SK-N-SH treated with all-trans-retinoic acid at 6 μM for 48 hours (cell line): ENCODE measurements around the gene FAM83E.

Experiments
- ARNTL ChIP-seq: fragments of 450-650 bp; formaldehyde crosslinking; IDR thresholded peaks from 2 replicates; pipeline ENCODE4 v1.5.0; 2020; ENCODE audit warnings: low read depth, mild to moderate bottlenecking, moderate library complexity, borderline replicate concordance
- TCF4 ChIP-seq: fragments of 250-450 bp; sonication (Bioruptor Pico); IDR thresholded peaks from 2 replicates; pipeline ENCODE4 v1.8.0; 2021; ENCODE audit warnings: mild to moderate bottlenecking, moderate library complexity, borderline replicate concordance
- ZFP3 ChIP-seq: fragments of 250-450 bp; sonication (Bioruptor Pico); IDR thresholded peaks from 2 replicates; pipeline ENCODE4 v1.5.0; 2020; ENCODE audit warnings: mild to moderate bottlenecking, moderate library complexity
- TF ChIP-seq, protein P1 (sequence below): fragments of 250-450 bp; sonication (Bioruptor Pico); IDR thresholded peaks from 2 replicates; pipeline ENCODE4 v1.8.0; 2020; ENCODE audit warnings: mild to moderate bottlenecking, moderate library complexity, borderline replicate concordance

DNA sequence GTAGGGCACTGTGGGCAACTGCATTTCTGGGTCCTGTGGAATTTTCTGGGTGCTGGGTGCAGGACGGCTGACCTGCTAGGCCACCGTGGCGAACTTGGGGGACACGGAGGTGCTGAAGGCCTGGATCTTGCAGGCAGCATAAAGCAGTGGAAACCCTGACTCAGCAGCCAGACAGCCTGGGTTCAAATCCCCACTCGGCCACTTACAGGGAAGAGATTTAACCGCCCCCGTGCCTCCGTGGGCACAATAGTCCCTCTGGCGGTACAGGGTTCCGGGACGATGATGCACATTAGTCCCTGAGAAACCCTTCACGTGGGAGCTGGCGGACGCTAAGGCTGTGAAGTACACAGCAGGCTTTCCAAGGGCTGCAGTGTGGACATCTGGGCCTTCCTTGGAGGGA is 3.0 kb downstream of the FAM83E start:
- TF ChIP-seq ZFP3 (CRISPR knock-in tag) (no peak), TCF4 (CRISPR knock-in tag) (no peak), ARNTL (CRISPR knock-in tag) (no peak)
- TF ChIP-seq, protein P1, sequence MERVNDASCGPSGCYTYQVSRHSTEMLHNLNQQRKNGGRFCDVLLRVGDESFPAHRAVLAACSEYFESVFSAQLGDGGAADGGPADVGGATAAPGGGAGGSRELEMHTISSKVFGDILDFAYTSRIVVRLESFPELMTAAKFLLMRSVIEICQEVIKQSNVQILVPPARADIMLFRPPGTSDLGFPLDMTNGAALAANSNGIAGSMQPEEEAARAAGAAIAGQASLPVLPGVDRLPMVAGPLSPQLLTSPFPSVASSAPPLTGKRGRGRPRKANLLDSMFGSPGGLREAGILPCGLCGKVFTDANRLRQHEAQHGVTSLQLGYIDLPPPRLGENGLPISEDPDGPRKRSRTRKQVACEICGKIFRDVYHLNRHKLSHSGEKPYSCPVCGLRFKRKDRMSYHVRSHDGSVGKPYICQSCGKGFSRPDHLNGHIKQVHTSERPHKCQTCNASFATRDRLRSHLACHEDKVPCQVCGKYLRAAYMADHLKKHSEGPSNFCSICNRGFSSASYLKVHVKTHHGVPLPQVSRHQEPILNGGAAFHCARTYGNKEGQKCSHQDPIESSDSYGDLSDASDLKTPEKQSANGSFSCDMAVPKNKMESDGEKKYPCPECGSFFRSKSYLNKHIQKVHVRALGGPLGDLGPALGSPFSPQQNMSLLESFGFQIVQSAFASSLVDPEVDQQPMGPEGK (CRISPR knock-in tag): no peak
